ENCODE measurements around the gene CATSPERB. TPM values are rescaled to one million over a fixed set of nuclear protein-coding genes. Genes with fewer than 3 reads are reported as not detected.

CATSPERB gene
- total RNA-seq, result 10 to 100 TPM; 14.5 to 35.1 TPM

- Histone ChIP-seq H3K36me3 (no peaks in the 10 kb centered on the region), H3K4me1 (ENCODE audit: control insufficient read depth in 1 of 2, low read depth in 2 of 2) (no peaks in the 10 kb centered on the region), H3K27me3 (replicated peaks; ENCODE audit: insufficient read depth) (no peaks in the 10 kb centered on the region), H3K4me3 (no peak within 1 kb of the TSS), H3K9me3 (no peaks in the 10 kb centered on the region), H3K27ac (no peak within 1 kb of the TSS)
- no peak for TF ChIP-seq CTCF (IDR thresholded peaks at IDR 0.05)
- no peak for ATAC-seq (ENCODE audit: insufficient number of reproducible peaks, low FRiP score, low read depth)
- no peak for DNase-seq (ENCODE audit: low spot score)
Observed at GRCh38 chr14:91731986-91732385, at the start of gene CATSPERB. CATSPERB (minus strand) TSS chr14:91732086; CDS start chr14:91729479, 2,607 bp downstream.

GRCh38 chr14:91780452-91780851, 48.6 kb upstream of the CATSPERB start:
- Histone ChIP-seq H3K4me1 (ENCODE audit: control insufficient read depth in 1 of 2, low read depth in 2 of 2) (no peaks in the 10 kb centered on the region), H3K27ac (no peak overlapping the region), H3K36me3 (peaks cover 24% of the 10 kb centered on the region), H3K4me3 (no peak overlapping the region), H3K27me3 (replicated peaks; ENCODE audit: insufficient read depth) (no peaks in the 10 kb centered on the region), H3K9me3 (no peaks in the 10 kb centered on the region)
- no peak for TF ChIP-seq CTCF (IDR thresholded peaks at IDR 0.05)
- DNase-seq (ENCODE audit: low spot score) (no peak), ATAC-seq (ENCODE audit: insufficient number of reproducible peaks, low FRiP score, low read depth) (no peak)

- no peak overlapping the region for H3K27ac ChIP-seq
- no peak overlapping the region for H3K4me3 ChIP-seq
- peaks cover 24% of the 10 kb centered on the region for H3K36me3 ChIP-seq
- no peaks in the 10 kb centered on the region for H3K9me3 ChIP-seq
- no peak for TF ChIP-seq CTCF (IDR thresholded peaks at IDR 0.05)
- no peaks in the 10 kb centered on the region for H3K27me3 ChIP-seq (replicated peaks; ENCODE audit: insufficient read depth)
- ATAC-seq (ENCODE audit: insufficient number of reproducible peaks, low FRiP score, low read depth) (no peak), DNase-seq (ENCODE audit: low spot score) (no peak)
- H3K4me1 ChIP-seq (ENCODE audit: control insufficient read depth in 1 of 2, low read depth in 2 of 2), result no peaks in the 10 kb centered on the region
Observed at GRCh38 chr14:91778217-91778616, 46.3 kb upstream of the CATSPERB start.

GRCh38 chr14:91774140-91775096, 42.5 kb upstream of the CATSPERB start:
- peaks cover 0 to 20% of the 10 kb centered on the region in 2 donors for H3K4me1 ChIP-seq (ENCODE audit: control insufficient read depth in 1 of 2, low read depth in 2 of 2)
- H3K9me3 ChIP-seq, result no peaks in the 10 kb centered on the region
- DNase-seq (ENCODE audit: low spot score) (no peak), ATAC-seq (ENCODE audit: insufficient number of reproducible peaks, low FRiP score, low read depth) (no peak)
- TF ChIP-seq CTCF (IDR thresholded peaks at IDR 0.05), result no peak
- no peak overlapping the region for H3K4me3 ChIP-seq
- H3K27me3 ChIP-seq (replicated peaks; ENCODE audit: insufficient read depth), result no peaks in the 10 kb centered on the region
- peaks cover 12% of the 10 kb centered on the region for H3K36me3 ChIP-seq
- no peak overlapping the region for H3K27ac ChIP-seq

GRCh38 chr14:91770185-91770584, 38.3 kb upstream of the CATSPERB start:
- no peak for TF ChIP-seq CTCF (IDR thresholded peaks at IDR 0.05)
- peaks cover 0 to 20% of the 10 kb centered on the region in 2 donors for H3K4me1 ChIP-seq (ENCODE audit: control insufficient read depth in 1 of 2, low read depth in 2 of 2)
- H3K4me3 ChIP-seq, result no peak overlapping the region
- H3K27ac ChIP-seq, result peak overlapping the region; percentile 43 to 51
- DNase-seq (ENCODE audit: low spot score), result no peak
- no peaks in the 10 kb centered on the region for H3K36me3 ChIP-seq
- ATAC-seq (ENCODE audit: insufficient number of reproducible peaks, low FRiP score, low read depth), result peak; percentile 77
- H3K9me3 ChIP-seq, result no peaks in the 10 kb centered on the region
- H3K27me3 ChIP-seq (replicated peaks; ENCODE audit: insufficient read depth), result no peaks in the 10 kb centered on the region

Data from thoracic aorta (tissue), 2 donors.